RWPE1 (cell line): ENCODE data around the gene NOXRED1.

Source experiments
- CTCF ChIA-PET: fragments of 350-600 bp; sonication (Branson Sonifier 250); formaldehyde crosslinking; extraction: SDS; loops from one replicate; lab custom pipeline; 2021; lab: Yijun Ruan, JAX
- POLR2A ChIA-PET: fragments of 400-600 bp; formaldehyde crosslinking; extraction: SDS; loops from one replicate; lab custom pipeline; 2020; ENCODE audit warnings: antibody characterized with exemption; ENCODE audit not compliant: low non-redundant PET; lab: Yijun Ruan, JAX
- DNase-seq: peaks from one replicate; pipeline ENCODE4 v3.0.0; 2012; ENCODE audit warnings: low spot score
- H3K27ac ChIP-seq: fragments of 450-650 bp; 2 replicates; pipeline ENCODE4 v1.5.1; 2017
- TF ChIP-seq, protein P1 (sequence below): fragments of 450-650 bp; conservative IDR thresholded peaks from 2 replicates; pipeline ENCODE4 v1.5.1; 2017; ENCODE audit warnings: low read depth, mild to moderate bottlenecking

NOXRED1 gene

DNA sequence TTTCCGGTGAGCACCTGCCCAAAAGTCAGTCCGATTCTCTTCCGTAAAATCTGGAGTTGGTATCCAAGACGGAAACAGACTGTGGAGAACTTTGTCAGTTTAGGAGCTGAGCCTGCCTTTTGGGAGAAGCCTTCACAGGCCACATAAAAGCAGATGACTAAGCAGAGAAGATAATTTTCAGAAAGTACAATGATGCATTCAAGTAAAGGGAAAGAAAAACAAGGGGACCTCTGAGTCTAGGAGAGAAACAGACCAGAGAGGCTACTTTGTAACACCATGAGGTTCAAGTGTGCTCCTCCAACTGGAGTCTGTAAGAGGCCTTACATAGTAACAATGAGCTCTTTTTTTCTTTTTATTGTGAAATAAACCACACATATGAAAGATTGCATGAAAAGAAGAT lies 67.5 kb downstream of the NOXRED1 start:
- TF ChIP-seq, protein P1, sequence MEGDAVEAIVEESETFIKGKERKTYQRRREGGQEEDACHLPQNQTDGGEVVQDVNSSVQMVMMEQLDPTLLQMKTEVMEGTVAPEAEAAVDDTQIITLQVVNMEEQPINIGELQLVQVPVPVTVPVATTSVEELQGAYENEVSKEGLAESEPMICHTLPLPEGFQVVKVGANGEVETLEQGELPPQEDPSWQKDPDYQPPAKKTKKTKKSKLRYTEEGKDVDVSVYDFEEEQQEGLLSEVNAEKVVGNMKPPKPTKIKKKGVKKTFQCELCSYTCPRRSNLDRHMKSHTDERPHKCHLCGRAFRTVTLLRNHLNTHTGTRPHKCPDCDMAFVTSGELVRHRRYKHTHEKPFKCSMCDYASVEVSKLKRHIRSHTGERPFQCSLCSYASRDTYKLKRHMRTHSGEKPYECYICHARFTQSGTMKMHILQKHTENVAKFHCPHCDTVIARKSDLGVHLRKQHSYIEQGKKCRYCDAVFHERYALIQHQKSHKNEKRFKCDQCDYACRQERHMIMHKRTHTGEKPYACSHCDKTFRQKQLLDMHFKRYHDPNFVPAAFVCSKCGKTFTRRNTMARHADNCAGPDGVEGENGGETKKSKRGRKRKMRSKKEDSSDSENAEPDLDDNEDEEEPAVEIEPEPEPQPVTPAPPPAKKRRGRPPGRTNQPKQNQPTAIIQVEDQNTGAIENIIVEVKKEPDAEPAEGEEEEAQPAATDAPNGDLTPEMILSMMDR = no peak
- no peak overlapping the region for H3K27ac ChIP-seq
- CTCF ChIA-PET = interaction anchor here (0.5 kb wide), 1 partner anchor 11 kb away, joined by 3 read pairs; no protein-coding TSS in a partner anchor
- POLR2A ChIA-PET = no interaction called here
- DNase-seq = no peak

DNA sequence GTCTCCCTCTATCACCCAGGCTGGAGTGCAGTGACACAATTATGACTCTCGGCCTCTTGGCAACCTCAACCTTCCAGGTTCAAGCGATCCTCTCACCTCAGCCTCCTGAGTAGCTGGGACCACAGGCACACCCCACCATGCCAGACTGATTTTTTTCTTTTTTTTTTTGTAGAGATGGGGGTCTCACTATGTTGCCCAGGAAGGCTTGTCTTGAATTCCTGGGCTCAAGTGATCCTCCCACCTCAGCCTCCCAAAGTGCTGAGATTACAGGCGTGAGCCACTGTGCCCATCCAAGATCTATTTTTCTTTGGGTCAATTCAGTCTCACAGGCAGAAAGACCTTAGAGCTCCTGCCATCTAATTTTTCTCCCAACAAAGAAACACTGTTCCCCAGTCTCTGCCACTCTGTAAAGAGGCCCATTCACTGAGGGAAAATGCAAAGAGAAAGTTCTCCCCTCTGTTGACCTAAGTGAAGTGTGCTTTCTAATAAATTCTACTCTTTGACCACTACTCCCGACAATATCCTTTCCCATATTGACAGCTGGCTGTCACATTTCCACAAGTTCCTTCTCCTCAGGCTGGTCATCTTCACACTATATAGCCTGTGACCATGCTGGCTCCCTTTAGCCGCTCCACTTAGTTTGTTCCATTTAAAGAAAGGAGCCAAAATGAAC lies 69.7 kb downstream of the NOXRED1 start:
- CTCF ChIA-PET = no interaction called here
- POLR2A ChIA-PET = no interaction called here
- no peak for DNase-seq
- no peak overlapping the region for H3K27ac ChIP-seq
- TF ChIP-seq, protein P1 = no peak

DNA sequence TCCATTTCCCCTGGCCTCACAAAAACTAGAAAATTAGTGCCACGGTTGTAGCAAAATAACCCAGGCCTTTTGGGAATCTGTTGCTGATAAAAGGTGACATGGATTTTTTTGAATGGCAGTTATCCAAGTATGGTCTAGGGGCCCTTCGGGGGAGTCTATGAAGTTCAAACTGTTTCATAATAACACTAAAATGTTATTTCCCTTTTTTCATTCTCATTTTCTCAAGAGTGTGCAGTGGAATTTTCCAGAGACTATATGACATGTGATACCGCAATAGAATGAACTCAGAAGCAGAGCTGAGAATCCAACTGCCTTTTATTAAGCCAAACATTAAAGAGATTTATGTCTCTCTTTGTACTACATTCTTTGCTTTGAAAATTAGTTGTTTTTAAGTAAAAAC lies 75.6 kb downstream of the NOXRED1 start:
- POLR2A ChIA-PET = no interaction called here
- DNase-seq = no peak
- CTCF ChIA-PET = no interaction called here
- no peak overlapping the region for H3K27ac ChIP-seq
- TF ChIP-seq, protein P1 = no peak

DNA sequence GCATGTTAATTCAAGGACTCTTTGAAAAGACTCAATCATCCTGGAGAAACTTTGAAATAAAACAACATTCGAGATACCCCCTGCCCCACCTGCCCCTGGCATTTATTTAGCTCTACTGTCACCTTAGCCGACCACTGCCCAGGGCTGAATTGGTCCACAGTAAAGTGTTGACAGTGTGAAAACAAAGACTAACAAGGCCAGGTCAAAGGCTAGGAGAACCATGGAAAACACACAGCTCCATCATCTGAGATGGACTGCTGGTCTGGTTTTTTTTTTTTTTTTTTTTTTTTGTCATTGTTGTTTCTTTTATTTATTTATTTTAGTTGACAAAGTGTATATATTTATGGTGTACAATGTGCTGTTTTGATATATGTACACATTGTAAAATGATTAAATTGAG lies 76.8 kb downstream of the NOXRED1 start:
- H3K27ac ChIP-seq = no peak overlapping the region
- POLR2A ChIA-PET = no interaction called here
- no peak for DNase-seq
- TF ChIP-seq, protein P1 = no peak
- CTCF ChIA-PET = no interaction called here

DNA sequence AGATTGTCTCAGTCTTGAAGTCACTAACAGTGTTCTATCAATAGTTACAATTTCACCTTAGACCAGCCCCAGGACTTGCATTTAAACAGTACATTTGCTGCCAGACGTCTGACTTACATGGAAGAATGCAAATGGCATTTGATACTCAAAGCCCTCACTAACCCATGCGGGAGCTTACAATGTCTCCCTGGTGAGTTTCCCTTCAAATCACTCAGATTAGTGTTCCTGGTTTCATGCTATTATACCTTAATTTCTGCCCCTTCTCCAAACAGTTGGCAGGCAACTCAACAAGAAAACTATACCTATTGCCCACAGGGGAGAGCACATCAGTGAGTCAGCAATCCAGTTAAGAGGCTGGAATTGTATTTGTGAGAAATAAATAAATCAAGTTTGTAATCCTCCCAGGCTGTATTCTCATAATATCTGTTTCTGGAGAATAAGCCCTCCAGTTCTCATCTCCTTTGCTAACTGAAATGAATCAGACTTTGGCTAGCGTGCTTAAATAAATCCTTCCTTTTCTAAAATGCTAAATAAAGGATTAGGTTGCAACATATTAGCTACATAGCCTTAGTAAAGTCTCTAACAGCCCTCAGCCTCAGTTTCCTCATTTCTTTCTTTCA lies 78.8 kb downstream of the NOXRED1 start:
- no peak overlapping the region for H3K27ac ChIP-seq
- no peak for DNase-seq
- TF ChIP-seq, protein P1 = no peak
- ChIA-PET POLR2A (no interaction called here), CTCF (interaction anchor here (0.8 kb wide), 1 partner anchor 12 kb away, joined by 3 read pairs; no protein-coding TSS in a partner anchor)
